Stimulated activated naive CD8-positive, alpha-beta T cell treated with anti-CD3 and anti-CD28 coated beads, Interleukin-15, Interleukin-2, amounts not matched to agents 100 ng/mL and 50 ng/mL, for 24 hours (primary cell): Measurements from ENCODE around the gene RET.
A peak's percentile ranks its signal among the peaks of the same experiment; 100 is the strongest.

ENCODE experiments used
- H3K27ac Mint-ChIP-seq: one replicate; pipeline ENCODE4 v1.8.0; 2021; ENCODE audit warnings: mild to moderate bottlenecking, mixed read lengths
- H3K27me3 Mint-ChIP-seq: one replicate; pipeline ENCODE4 v1.8.0; 2021; ENCODE audit warnings: mixed read lengths
- H3K36me3 Mint-ChIP-seq: one replicate; pipeline ENCODE4 v1.8.0; 2021; ENCODE audit warnings: low read depth, mixed read lengths
- H3K4me1 Mint-ChIP-seq: one replicate; pipeline ENCODE4 v1.8.0; 2021; ENCODE audit warnings: low read depth, mixed read lengths
- H3K4me3 Mint-ChIP-seq: one replicate; pipeline ENCODE4 v1.8.0; 2021; ENCODE audit warnings: mild to moderate bottlenecking, mixed read lengths
- H3K9me3 Mint-ChIP-seq: one replicate; pipeline ENCODE4 v1.8.0; 2021; ENCODE audit warnings: mixed read lengths

The RET gene

GRCh38 chr10:43120116-43120928 lies 43.5 kb downstream of the RET start:
- no peaks in the 10 kb centered on the region for H3K9me3 Mint-ChIP-seq
- no peaks in the 10 kb centered on the region for H3K27me3 Mint-ChIP-seq
- no peaks in the 10 kb centered on the region for H3K36me3 Mint-ChIP-seq
- peak overlapping the region; percentile 48 for H3K4me3 Mint-ChIP-seq
- H3K4me1 Mint-ChIP-seq, result peaks cover 24% of the 10 kb centered on the region
- peak overlapping the region; percentile 87 for H3K27ac Mint-ChIP-seq

GRCh38 chr10:43120929-43121314 lies 44.1 kb downstream of the RET start:
- Mint-ChIP-seq H3K36me3 (no peaks in the 10 kb centered on the region), H3K9me3 (no peaks in the 10 kb centered on the region), H3K27ac (peak overlapping the region; percentile 87), H3K4me1 (peaks cover 24% of the 10 kb centered on the region), H3K27me3 (no peaks in the 10 kb centered on the region), H3K4me3 (peak overlapping the region; percentile 48)

- no peaks in the 10 kb centered on the region for H3K9me3 Mint-ChIP-seq
- peak overlapping the region; percentile 87 for H3K27ac Mint-ChIP-seq
- H3K4me1 Mint-ChIP-seq, result peaks cover 24% of the 10 kb centered on the region
- no peaks in the 10 kb centered on the region for H3K36me3 Mint-ChIP-seq
- H3K27me3 Mint-ChIP-seq, result no peaks in the 10 kb centered on the region
- H3K4me3 Mint-ChIP-seq, result no peak overlapping the region
Measured at GRCh38 chr10:43121444-43121843, 44.6 kb downstream of the RET start.

- no peak overlapping the region for H3K27ac Mint-ChIP-seq
- peaks cover 30% of the 10 kb centered on the region for H3K4me1 Mint-ChIP-seq
- no peaks in the 10 kb centered on the region for H3K9me3 Mint-ChIP-seq
- no peaks in the 10 kb centered on the region for H3K27me3 Mint-ChIP-seq
- H3K4me3 Mint-ChIP-seq, result no peak overlapping the region
- no peaks in the 10 kb centered on the region for H3K36me3 Mint-ChIP-seq
Measured at GRCh38 chr10:43122096-43122495, 45.2 kb downstream of the RET start.

GRCh38 chr10:43122826-43123225 lies 46.0 kb downstream of the RET start:
- Mint-ChIP-seq H3K4me1 (peaks cover 37% of the 10 kb centered on the region), H3K4me3 (no peak overlapping the region), H3K9me3 (no peaks in the 10 kb centered on the region), H3K27ac (peak overlapping the region; percentile 0), H3K36me3 (no peaks in the 10 kb centered on the region), H3K27me3 (no peaks in the 10 kb centered on the region)

GRCh38 chr10:43123361-43124093 lies 46.7 kb downstream of the RET start:
- Mint-ChIP-seq H3K4me1 (peaks cover 44% of the 10 kb centered on the region), H3K4me3 (no peak overlapping the region), H3K36me3 (no peaks in the 10 kb centered on the region), H3K27ac (no peak overlapping the region), H3K9me3 (no peaks in the 10 kb centered on the region), H3K27me3 (no peaks in the 10 kb centered on the region)

GRCh38 chr10:43124094-43124521 lies 47.2 kb downstream of the RET start:
- Mint-ChIP-seq H3K27ac (no peak overlapping the region), H3K36me3 (no peaks in the 10 kb centered on the region), H3K27me3 (no peaks in the 10 kb centered on the region), H3K4me1 (peaks cover 48% of the 10 kb centered on the region), H3K4me3 (no peak overlapping the region), H3K9me3 (no peaks in the 10 kb centered on the region)

GRCh38 chr10:43124574-43125273 lies 47.9 kb downstream of the RET start:
- Mint-ChIP-seq H3K4me1 (peaks cover 55% of the 10 kb centered on the region), H3K27ac (no peak overlapping the region), H3K36me3 (no peaks in the 10 kb centered on the region), H3K27me3 (no peaks in the 10 kb centered on the region), H3K9me3 (no peaks in the 10 kb centered on the region), H3K4me3 (no peak overlapping the region)

- Mint-ChIP-seq H3K9me3 (no peaks in the 10 kb centered on the region), H3K36me3 (no peaks in the 10 kb centered on the region), H3K4me3 (no peak overlapping the region), H3K27me3 (no peaks in the 10 kb centered on the region), H3K4me1 (peaks cover 52% of the 10 kb centered on the region), H3K27ac (no peak overlapping the region)
Measured at GRCh38 chr10:43125274-43125845, 48.5 kb downstream of the RET start.

- Mint-ChIP-seq H3K9me3 (no peaks in the 10 kb centered on the region), H3K4me1 (peaks cover 45% of the 10 kb centered on the region), H3K27me3 (no peaks in the 10 kb centered on the region), H3K4me3 (no peak overlapping the region), H3K27ac (no peak overlapping the region), H3K36me3 (no peaks in the 10 kb centered on the region)
Measured at GRCh38 chr10:43125881-43126731, 49.2 kb downstream of the RET start.

- no peak overlapping the region for H3K4me3 Mint-ChIP-seq
- no peaks in the 10 kb centered on the region for H3K36me3 Mint-ChIP-seq
- no peaks in the 10 kb centered on the region for H3K27me3 Mint-ChIP-seq
- H3K27ac Mint-ChIP-seq, result no peak overlapping the region
- no peaks in the 10 kb centered on the region for H3K9me3 Mint-ChIP-seq
- peaks cover 37% of the 10 kb centered on the region for H3K4me1 Mint-ChIP-seq
Measured at GRCh38 chr10:43126759-43127424, 50.0 kb downstream of the RET start.

GRCh38 chr10:43127442-43127841 lies 50.6 kb downstream of the RET start:
- no peak overlapping the region for H3K4me3 Mint-ChIP-seq
- H3K27me3 Mint-ChIP-seq, result no peaks in the 10 kb centered on the region
- H3K9me3 Mint-ChIP-seq, result no peaks in the 10 kb centered on the region
- peaks cover 31% of the 10 kb centered on the region for H3K4me1 Mint-ChIP-seq
- no peaks in the 10 kb centered on the region for H3K36me3 Mint-ChIP-seq
- no peak overlapping the region for H3K27ac Mint-ChIP-seq

- no peak overlapping the region for H3K27ac Mint-ChIP-seq
- H3K9me3 Mint-ChIP-seq, result no peaks in the 10 kb centered on the region
- H3K27me3 Mint-ChIP-seq, result no peaks in the 10 kb centered on the region
- no peak overlapping the region for H3K4me3 Mint-ChIP-seq
- peaks cover 37% of the 10 kb centered on the region for H3K4me1 Mint-ChIP-seq
- H3K36me3 Mint-ChIP-seq, result no peaks in the 10 kb centered on the region
Measured at GRCh38 chr10:43128331-43128730, 51.5 kb downstream of the RET start.
